ENCODE results near the gene HAVCR1.
A peak's percentile ranks its signal among the peaks of the same experiment; 100 is the strongest.
"Not testable (repeated sequence)": the region's sequence is repeated elsewhere in the genome, so short reads cannot be mapped to it uniquely, and the experiment has no call there.

The HAVCR1 gene

GRCh38 chr5:157059891-157060290 lies 975 bp upstream of the HAVCR1 start:
- Mint-ChIP-seq H3K27ac (peak overlapping the region in 2 of 3 experiments; percentile 15 to 71), H3K36me3 (ENCODE audit: low read depth) (no peaks in the 10 kb centered on the region), H3K9me3 (no peaks in the 10 kb centered on the region), H3K27me3 (ENCODE audit: low read depth) (no peaks in the 10 kb centered on the region), H3K4me1 (peaks cover 6% of the 10 kb centered on the region), H3K4me3 (no peak overlapping the region)
- no peak for TF ChIP-seq CTCF (IDR thresholded peaks at IDR 0.05; ENCODE audit: unreplicated experiment in 3 of 3)

GRCh38 chr5:157057459-157058370 lies 1.2 kb downstream of the HAVCR1 start:
- TF ChIP-seq CTCF (IDR thresholded peaks at IDR 0.05; ENCODE audit: unreplicated experiment in 3 of 3) = no peak
- Mint-ChIP-seq H3K9me3 (no peaks in the 10 kb centered on the region), H3K27me3 (ENCODE audit: low read depth) (no peaks in the 10 kb centered on the region), H3K27ac (peak overlapping the region; percentile 23 to 89 (median 48)), H3K4me3 (no peak overlapping the region), H3K36me3 (ENCODE audit: low read depth) (no peaks in the 10 kb centered on the region), H3K4me1 (peaks cover 6% of the 10 kb centered on the region)

GRCh38 chr5:157056848-157057247 lies 2.1 kb downstream of the HAVCR1 start:
- H3K4me1 Mint-ChIP-seq; H3K36me3 Mint-ChIP-seq (ENCODE audit: low read depth); H3K4me3 Mint-ChIP-seq; H3K27me3 Mint-ChIP-seq (ENCODE audit: low read depth); H3K9me3 Mint-ChIP-seq: not testable (repeated sequence)
- H3K27ac Mint-ChIP-seq = peak overlapping the region in 1 of 3 experiments; percentile 89

- peaks cover 5% of the 10 kb centered on the region for H3K4me1 Mint-ChIP-seq
- H3K27ac Mint-ChIP-seq = no peak overlapping the region
- no peaks in the 10 kb centered on the region for H3K36me3 Mint-ChIP-seq (ENCODE audit: low read depth)
- no peak overlapping the region for H3K4me3 Mint-ChIP-seq
- H3K9me3 Mint-ChIP-seq = no peaks in the 10 kb centered on the region
- no peak for TF ChIP-seq CTCF (IDR thresholded peaks at IDR 0.05; ENCODE audit: unreplicated experiment in 3 of 3)
- H3K27me3 Mint-ChIP-seq (ENCODE audit: low read depth) = peaks cover 3% of the 10 kb centered on the region
Observed at GRCh38 chr5:157051604-157052245, 7.2 kb downstream of the HAVCR1 start.

GRCh38 chr5:157050050-157050449 lies 8.9 kb downstream of the HAVCR1 start:
- Mint-ChIP-seq H3K4me3 (no peak overlapping the region), H3K9me3 (no peaks in the 10 kb centered on the region), H3K36me3 (ENCODE audit: low read depth) (no peaks in the 10 kb centered on the region), H3K27ac (peak overlapping the region in 2 of 3 experiments; percentile 10 to 37), H3K4me1 (peaks cover 5% of the 10 kb centered on the region), H3K27me3 (ENCODE audit: low read depth) (peaks cover 3% of the 10 kb centered on the region)
- no peak for TF ChIP-seq CTCF (IDR thresholded peaks at IDR 0.05; ENCODE audit: unreplicated experiment in 3 of 3)

GRCh38 chr5:157049605-157050004 lies 9.3 kb downstream of the HAVCR1 start:
- H3K27ac Mint-ChIP-seq = peak overlapping the region in 2 of 3 experiments; percentile 10 to 37
- no peak for TF ChIP-seq CTCF (IDR thresholded peaks at IDR 0.05; ENCODE audit: unreplicated experiment in 3 of 3)
- H3K4me1 Mint-ChIP-seq = peaks cover 5% of the 10 kb centered on the region
- no peaks in the 10 kb centered on the region for H3K36me3 Mint-ChIP-seq (ENCODE audit: low read depth)
- H3K9me3 Mint-ChIP-seq = no peaks in the 10 kb centered on the region
- no peak overlapping the region for H3K4me3 Mint-ChIP-seq
- peaks cover 3% of the 10 kb centered on the region for H3K27me3 Mint-ChIP-seq (ENCODE audit: low read depth)

Measured in nephron (organoid).